Trophoblast cell (in vitro differentiated cells and primary cell): ENCODE data around the gene UCP1.

Experiments used
- DNase-seq, 2 donors: peaks; one replicate each; pipeline ENCODE4 v3.0.0-alpha.2; 2016
- H2AFZ ChIP-seq: 2 replicates; pipeline ENCODE4 v1.6.1; 2013; ENCODE audit warnings: low read length, moderate library complexity, mild to moderate bottlenecking; ENCODE audit not compliant: insufficient read depth, poor library complexity
- H2AK5ac ChIP-seq: 2 replicates; pipeline ENCODE4 v1.6.1; 2013; ENCODE audit warnings: mild to moderate bottlenecking, low read length
- H2BK120ac ChIP-seq: 2 replicates; pipeline ENCODE4 v1.6.1; 2013; ENCODE audit warnings: low read length, mild to moderate bottlenecking, moderate library complexity; ENCODE audit not compliant: insufficient read depth, poor library complexity
- H2BK12ac ChIP-seq: 2 replicates; pipeline ENCODE4 v1.6.1; 2013; ENCODE audit warnings: mild to moderate bottlenecking, low read length, moderate library complexity
- H2BK5ac ChIP-seq: 2 replicates; pipeline ENCODE4 v1.6.1; 2013; ENCODE audit warnings: low read length, low read depth, moderate library complexity, mild to moderate bottlenecking; ENCODE audit not compliant: poor library complexity
- H3K14ac ChIP-seq: 2 replicates; pipeline ENCODE4 v1.6.1; 2013; ENCODE audit warnings: mild to moderate bottlenecking, low read length
- H3K18ac ChIP-seq: 2 replicates; pipeline ENCODE4 v1.6.1; 2013; ENCODE audit warnings: mild to moderate bottlenecking, low read length
- H3K23ac ChIP-seq: 2 replicates; pipeline ENCODE4 v1.6.1; 2013; ENCODE audit warnings: low read length
- H3K27ac ChIP-seq: 2 replicates; pipeline ENCODE4 v1.5.1; 2013; ENCODE audit warnings: low read depth, mild to moderate bottlenecking, inconsistent platforms, low read length, moderate library complexity
- H3K27me3 ChIP-seq: 2 replicates; pipeline ENCODE4 v1.6.1; 2013; ENCODE audit warnings: inconsistent platforms, mild to moderate bottlenecking, low read length, moderate library complexity; ENCODE audit not compliant: insufficient read depth
- H3K36me3 ChIP-seq, 2 experiments: 1 replicate in 1 of 2; 2 replicates in 1 of 2; pipeline ENCODE4 v1.6.1; 2013; ENCODE audit warnings: low read length in 2 of 2, mild to moderate bottlenecking in 2 of 2, moderate library complexity in 1 of 2; ENCODE audit not compliant: insufficient read depth in 2 of 2, control insufficient read depth in 1 of 2
- H3K4ac ChIP-seq: 2 replicates; pipeline ENCODE4 v1.6.1; 2013; ENCODE audit warnings: low read depth, mild to moderate bottlenecking, low read length, moderate library complexity
- H3K4me1 ChIP-seq, 2 experiments: 1 replicate in 1 of 2; 2 replicates in 1 of 2; pipeline ENCODE4 v1.6.1; 2013; ENCODE audit warnings: low read length in 2 of 2, mild to moderate bottlenecking in 2 of 2, moderate library complexity in 1 of 2; ENCODE audit not compliant: insufficient read depth in 2 of 2, control insufficient read depth in 1 of 2
- H3K4me2 ChIP-seq: 2 replicates; pipeline ENCODE4 v1.6.1; 2013; ENCODE audit warnings: inconsistent platforms, mild to moderate bottlenecking, low read length, moderate library complexity
- H3K4me3 ChIP-seq: 2 replicates; pipeline ENCODE4 v1.5.1; 2013; ENCODE audit warnings: mild to moderate bottlenecking, low read depth, low read length, inconsistent platforms
- H3K79me1 ChIP-seq: one replicate; pipeline ENCODE4 v1.6.1; 2013; ENCODE audit warnings: low read length
- H3K79me2 ChIP-seq: 2 replicates; pipeline ENCODE4 v1.6.1; 2013; ENCODE audit warnings: low read length, mild to moderate bottlenecking; ENCODE audit not compliant: control insufficient read depth, insufficient read depth, poor library complexity
- H3K9ac ChIP-seq: 2 replicates; pipeline ENCODE4 v1.6.1; 2013; ENCODE audit warnings: mild to moderate bottlenecking, low read length
- H3K9me3 ChIP-seq: 2 replicates; pipeline ENCODE4 v1.6.1; 2013; ENCODE audit warnings: low read depth, mild to moderate bottlenecking, control low read depth, inconsistent platforms, low read length; ENCODE audit not compliant: insufficient read depth
- H4K12ac ChIP-seq: 2 replicates; pipeline ENCODE4 v1.6.1; 2013; ENCODE audit warnings: low read depth, mild to moderate bottlenecking, low read length, moderate library complexity
- H4K8ac ChIP-seq: 2 replicates; pipeline ENCODE4 v1.6.1; 2013; ENCODE audit warnings: low read depth, mild to moderate bottlenecking, low read length, moderate library complexity
- H4K91ac ChIP-seq: one replicate; pipeline ENCODE4 v1.6.1; 2013; ENCODE audit warnings: low read depth, mild to moderate bottlenecking, low read length, moderate library complexity
- WGBS: extraction: QIAGEN DNeasy Blood & Tissue Kit; methylation state at CpG from one replicate; pipeline ENCODE4 v1.1.7; 2013; ENCODE audit warnings: missing lambda C conversion rate; ENCODE audit not compliant: insufficient read length, insufficient coverage; ENCODE audit errors: extremely low coverage; 5-methylcytosine and 5-hydroxymethylcytosine counted together

UCP1 gene

DNA sequence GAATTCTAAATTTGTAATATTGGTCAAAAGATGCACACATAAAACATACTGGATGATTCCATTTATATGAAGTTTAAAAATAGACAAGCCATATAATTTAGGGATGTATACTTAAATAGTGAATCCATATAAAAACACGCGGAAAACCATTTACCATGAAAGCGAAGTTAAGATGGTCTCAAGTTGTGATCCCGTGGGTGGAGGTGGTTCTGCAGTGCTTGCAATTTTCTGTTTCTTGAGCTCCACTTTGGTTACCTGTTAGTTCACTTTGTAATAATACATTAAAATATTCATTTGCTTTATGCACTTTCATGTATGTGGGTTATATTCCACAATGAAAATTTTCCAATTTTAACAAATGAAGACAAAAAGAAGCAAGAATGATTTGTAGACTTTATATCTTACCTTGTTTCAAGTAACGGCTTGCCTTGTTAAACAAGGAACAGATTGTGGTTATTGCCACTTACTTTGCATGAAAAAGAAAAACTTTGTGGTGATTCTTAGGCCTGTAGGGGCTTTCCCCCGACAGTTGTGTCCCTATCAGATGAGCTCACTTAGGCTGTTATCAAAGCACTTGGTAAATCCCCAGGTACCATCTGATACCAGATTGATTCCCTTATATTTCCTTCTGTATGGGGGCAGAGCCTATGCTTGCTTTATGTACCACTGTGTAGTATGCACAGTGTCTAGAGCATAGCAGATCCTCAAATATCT, 12.2 kb downstream of the UCP1 start:
- no peaks in the 10 kb centered on the region for H3K36me3 ChIP-seq
- no peak overlapping the region for H4K12ac ChIP-seq
- no peak overlapping the region for H4K8ac ChIP-seq
- H3K9ac ChIP-seq = no peak overlapping the region
- no peaks in the 10 kb centered on the region for H3K79me2 ChIP-seq
- H3K18ac ChIP-seq = no peak overlapping the region
- H2BK12ac ChIP-seq = no peak overlapping the region
- H3K4ac ChIP-seq = no peak overlapping the region
- no peak overlapping the region for H2AFZ ChIP-seq
- H3K79me1 ChIP-seq = no peaks in the 10 kb centered on the region
- H3K27ac ChIP-seq = no peak overlapping the region
- no peak overlapping the region for H3K14ac ChIP-seq
- H3K27me3 ChIP-seq = no peaks in the 10 kb centered on the region
- H3K23ac ChIP-seq = no peak overlapping the region
- no peak for DNase-seq
- no peak overlapping the region for H3K4me2 ChIP-seq
- H3K4me1 ChIP-seq = no peaks in the 10 kb centered on the region
- H3K4me3 ChIP-seq = no peak overlapping the region
- no peak overlapping the region for H2AK5ac ChIP-seq
- no peaks in the 10 kb centered on the region for H3K9me3 ChIP-seq
- H2BK120ac ChIP-seq = no peak overlapping the region
- no peak overlapping the region for H4K91ac ChIP-seq
- WGBS = no CpG with 5 or more reads among the region's 6 CpGs
- no peak overlapping the region for H2BK5ac ChIP-seq

DNA sequence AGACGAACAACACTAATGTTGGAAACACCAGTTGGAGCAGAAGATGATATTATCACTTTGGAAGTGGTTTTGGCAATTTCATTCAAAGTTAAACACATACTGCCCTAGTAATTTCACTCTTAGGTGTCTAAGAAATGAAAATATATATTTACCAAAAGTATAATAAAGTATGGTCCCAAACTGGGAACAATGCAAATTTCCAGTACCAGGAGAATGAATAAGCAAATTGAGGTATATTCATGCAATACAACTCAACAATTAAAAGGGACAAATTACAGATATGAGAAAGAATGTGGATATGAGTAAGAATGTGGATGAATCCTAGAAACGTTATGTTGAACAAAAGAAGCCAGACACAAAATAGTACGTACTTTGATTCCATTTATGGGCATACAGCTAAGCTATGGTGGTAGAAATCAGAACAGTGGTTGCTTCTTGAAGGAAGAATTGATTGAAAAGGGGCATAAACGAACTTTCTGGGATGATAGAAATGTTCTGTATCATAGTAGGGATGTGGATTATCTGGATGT, 34.7 kb downstream of the UCP1 start:
- H4K91ac ChIP-seq = no peak overlapping the region
- H3K4me2 ChIP-seq = no peak overlapping the region
- H3K9me3 ChIP-seq = no peaks in the 10 kb centered on the region
- no peak overlapping the region for H3K23ac ChIP-seq
- no peak overlapping the region for H2BK12ac ChIP-seq
- H3K27me3 ChIP-seq = no peaks in the 10 kb centered on the region
- H2AK5ac ChIP-seq = no peak overlapping the region
- no peak overlapping the region for H2AFZ ChIP-seq
- H3K9ac ChIP-seq = no peak overlapping the region
- no peak overlapping the region for H4K12ac ChIP-seq
- peaks cover 0 to 2% of the 10 kb centered on the region in 2 experiments for H3K36me3 ChIP-seq
- H3K4me3 ChIP-seq = no peak overlapping the region
- H3K14ac ChIP-seq = no peak overlapping the region
- H2BK5ac ChIP-seq = no peak overlapping the region
- H4K8ac ChIP-seq = no peak overlapping the region
- no CpG with 5 or more reads among the region's 4 CpGs for WGBS
- H3K79me1 ChIP-seq = no peaks in the 10 kb centered on the region
- H3K18ac ChIP-seq = no peak overlapping the region
- no peaks in the 10 kb centered on the region for H3K79me2 ChIP-seq
- no peak overlapping the region for H3K4ac ChIP-seq
- no peak overlapping the region for H2BK120ac ChIP-seq
- no peaks in the 10 kb centered on the region for H3K4me1 ChIP-seq
- DNase-seq = no peak
- H3K27ac ChIP-seq = no peak overlapping the region

DNA sequence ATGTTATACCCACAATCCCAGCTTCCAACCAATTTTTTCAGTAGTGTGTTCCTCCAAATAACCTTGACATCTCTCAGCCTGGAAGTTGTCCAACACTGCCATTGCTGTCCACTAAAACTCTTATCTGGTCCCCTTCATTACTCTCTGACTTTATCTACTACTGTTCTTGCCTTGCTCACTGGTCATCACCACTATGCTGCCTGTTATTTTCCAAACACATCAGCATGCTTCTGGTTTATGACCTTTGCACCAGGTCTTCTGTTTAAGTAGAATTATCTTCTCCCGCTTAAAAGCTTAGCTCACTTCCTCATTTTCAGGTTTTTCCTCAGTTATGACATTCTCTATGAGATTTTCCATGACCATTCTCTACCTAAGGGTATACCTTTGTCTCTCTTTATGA, 39.3 kb downstream of the UCP1 start:
- Histone ChIP-seq H3K9me3 (no peaks in the 10 kb centered on the region), H3K23ac (no peak overlapping the region), H2BK12ac (no peak overlapping the region), H3K79me1 (peaks cover under 1% of the 10 kb centered on the region), H2BK5ac (no peak overlapping the region), H4K12ac (no peak overlapping the region), H2AK5ac (no peak overlapping the region), H3K4ac (no peak overlapping the region), H3K36me3 (peaks cover 0 to 5% of the 10 kb centered on the region in 2 experiments), H3K4me3 (no peak overlapping the region), H3K4me2 (no peak overlapping the region), H3K14ac (no peak overlapping the region), H3K79me2 (no peaks in the 10 kb centered on the region), H3K18ac (no peak overlapping the region), H4K8ac (no peak overlapping the region), H4K91ac (no peak overlapping the region), H2AFZ (no peak overlapping the region), H3K27me3 (no peaks in the 10 kb centered on the region), H2BK120ac (no peak overlapping the region), H3K4me1 (no peaks in the 10 kb centered on the region), H3K9ac (no peak overlapping the region), H3K27ac (no peak overlapping the region)
- no peak for DNase-seq
- no CpG with 5 or more reads among the region's 1 CpG for WGBS

DNA sequence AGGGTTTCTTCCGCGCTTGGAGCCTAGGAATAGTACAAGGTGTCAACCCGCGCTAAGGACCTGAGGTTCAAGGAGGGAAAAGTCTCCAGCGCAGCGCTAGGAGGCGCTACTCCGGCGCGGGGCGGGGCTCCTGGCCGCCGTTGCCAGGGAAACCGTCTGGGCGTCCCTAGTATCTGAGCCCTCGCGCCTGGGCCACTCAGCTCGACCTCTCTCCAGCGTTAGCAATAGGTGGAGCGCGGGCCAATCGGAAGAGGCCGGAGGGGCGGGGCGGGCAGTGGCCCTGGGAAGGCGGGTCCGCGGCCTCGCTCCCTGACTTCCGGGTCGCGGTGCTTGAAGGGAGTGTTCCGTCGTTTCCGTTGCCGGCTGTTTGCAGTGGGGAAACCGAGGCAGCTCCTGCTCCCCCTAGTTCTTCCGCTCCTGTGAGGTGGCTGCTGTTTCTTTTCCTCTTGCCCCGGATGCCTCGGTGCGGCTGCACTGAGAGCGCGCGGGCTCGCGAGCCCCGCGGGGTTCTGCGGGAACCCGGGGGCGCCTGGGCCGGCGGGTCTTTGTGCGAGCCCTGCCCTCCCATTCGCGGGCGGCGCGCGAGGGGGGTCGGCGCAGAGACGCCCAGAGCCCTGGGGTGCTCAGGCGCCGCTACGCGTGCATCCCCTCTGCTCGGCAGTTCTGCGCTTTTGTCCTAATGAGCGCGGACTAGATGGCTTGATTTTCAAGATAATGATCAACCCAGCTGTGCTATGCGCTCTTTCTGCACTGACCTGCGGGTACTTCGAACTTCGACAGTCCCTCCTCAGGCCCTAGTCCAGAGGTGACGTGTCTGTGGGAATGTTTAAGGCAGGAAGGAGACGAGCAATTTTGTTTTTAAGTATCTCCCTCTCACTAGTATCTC, 44.7 kb downstream of the UCP1 start, which contains the start of gene ELMOD2:
Gene ELMOD2 (plus strand): TSS at position 312 of the 886 bp plus-strand sequence. CDS start 1,261 bp downstream, outside the sequence.
- Histone ChIP-seq H3K18ac (peak within 1 kb of the TSS; percentile 89), H3K4me2 (peak within 1 kb of the TSS; percentile 69), H2BK120ac (peak within 1 kb of the TSS; percentile 91), H3K79me1 (peaks cover 5% of the 10 kb centered on the region), H3K23ac (peak within 1 kb of the TSS; percentile 9), H4K8ac (peak within 1 kb of the TSS; percentile 99), H3K4me3 (peak within 1 kb of the TSS; percentile 86), H3K14ac (peak within 1 kb of the TSS; percentile 93), H3K27me3 (no peaks in the 10 kb centered on the region), H3K79me2 (peaks cover 4% of the 10 kb centered on the region), H2BK5ac (peak within 1 kb of the TSS; percentile 91), H2BK12ac (no peak within 1 kb of the TSS), H3K4ac (peak within 1 kb of the TSS; percentile 69), H3K36me3 (peaks cover 0 to 5% of the 10 kb centered on the region in 2 experiments), H3K9ac (peak within 1 kb of the TSS; percentile 95), H4K12ac (peak within 1 kb of the TSS; percentile 95), H3K4me1 (peaks cover 0 to 2% of the 10 kb centered on the region in 2 experiments), H3K27ac (peak within 1 kb of the TSS; percentile 82), H2AK5ac (no peak within 1 kb of the TSS), H2AFZ (peak within 1 kb of the TSS; percentile 96), H4K91ac (peak within 1 kb of the TSS; percentile 94), H3K9me3 (no peaks in the 10 kb centered on the region)
- WGBS = no CpG with 5 or more reads among the region's 77 CpGs
- peak; percentile 99 for DNase-seq
